Epithelial cell of esophagus (primary cell): Measurements from ENCODE around the gene NAB1.
A peak's percentile ranks its signal among the peaks of the same experiment; 100 is the strongest.

Experiments
- DNase-seq: peaks from one replicate; pipeline ENCODE4 v3.0.0; 2010; ENCODE audit warnings: low read depth
- H3K4me3 ChIP-seq: 2 replicates; pipeline ENCODE4 v1.5.1; 2011; ENCODE audit warnings: mild to moderate bottlenecking, low read length, control low read depth
- TF ChIP-seq, protein P1 (sequence below): IDR thresholded peaks from 2 replicates; pipeline ENCODE4 v1.5.1; 2011; ENCODE audit warnings: low read depth, mild to moderate bottlenecking, low read length, control low read depth, inconsistent platforms; ENCODE audit not compliant: insufficient read depth; ENCODE audit errors: missing control alignments

Gene NAB1

DNA sequence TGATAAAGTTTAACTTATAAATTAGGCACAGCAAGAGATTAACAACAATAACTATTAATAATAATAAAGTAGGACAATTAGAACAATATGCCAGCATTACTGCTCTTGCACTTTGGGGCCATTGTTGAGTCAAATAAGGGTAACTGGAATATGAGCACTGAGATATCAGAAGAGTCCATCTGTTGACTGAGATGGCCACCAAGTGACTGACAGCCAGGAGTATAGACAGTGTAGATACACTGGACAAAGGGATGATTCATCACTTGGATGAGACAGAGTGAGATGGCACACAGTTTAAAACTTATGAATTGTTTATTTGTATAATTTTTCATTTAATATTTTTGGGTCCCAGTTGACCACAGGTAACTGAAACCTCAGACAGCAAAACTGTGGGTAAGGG lies 20.0 kb downstream of the NAB1 start:
- H3K4me3 ChIP-seq, result no peak overlapping the region
- TF ChIP-seq, protein P1, sequence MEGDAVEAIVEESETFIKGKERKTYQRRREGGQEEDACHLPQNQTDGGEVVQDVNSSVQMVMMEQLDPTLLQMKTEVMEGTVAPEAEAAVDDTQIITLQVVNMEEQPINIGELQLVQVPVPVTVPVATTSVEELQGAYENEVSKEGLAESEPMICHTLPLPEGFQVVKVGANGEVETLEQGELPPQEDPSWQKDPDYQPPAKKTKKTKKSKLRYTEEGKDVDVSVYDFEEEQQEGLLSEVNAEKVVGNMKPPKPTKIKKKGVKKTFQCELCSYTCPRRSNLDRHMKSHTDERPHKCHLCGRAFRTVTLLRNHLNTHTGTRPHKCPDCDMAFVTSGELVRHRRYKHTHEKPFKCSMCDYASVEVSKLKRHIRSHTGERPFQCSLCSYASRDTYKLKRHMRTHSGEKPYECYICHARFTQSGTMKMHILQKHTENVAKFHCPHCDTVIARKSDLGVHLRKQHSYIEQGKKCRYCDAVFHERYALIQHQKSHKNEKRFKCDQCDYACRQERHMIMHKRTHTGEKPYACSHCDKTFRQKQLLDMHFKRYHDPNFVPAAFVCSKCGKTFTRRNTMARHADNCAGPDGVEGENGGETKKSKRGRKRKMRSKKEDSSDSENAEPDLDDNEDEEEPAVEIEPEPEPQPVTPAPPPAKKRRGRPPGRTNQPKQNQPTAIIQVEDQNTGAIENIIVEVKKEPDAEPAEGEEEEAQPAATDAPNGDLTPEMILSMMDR, result no peak
- peak; percentile 49 for DNase-seq

DNA sequence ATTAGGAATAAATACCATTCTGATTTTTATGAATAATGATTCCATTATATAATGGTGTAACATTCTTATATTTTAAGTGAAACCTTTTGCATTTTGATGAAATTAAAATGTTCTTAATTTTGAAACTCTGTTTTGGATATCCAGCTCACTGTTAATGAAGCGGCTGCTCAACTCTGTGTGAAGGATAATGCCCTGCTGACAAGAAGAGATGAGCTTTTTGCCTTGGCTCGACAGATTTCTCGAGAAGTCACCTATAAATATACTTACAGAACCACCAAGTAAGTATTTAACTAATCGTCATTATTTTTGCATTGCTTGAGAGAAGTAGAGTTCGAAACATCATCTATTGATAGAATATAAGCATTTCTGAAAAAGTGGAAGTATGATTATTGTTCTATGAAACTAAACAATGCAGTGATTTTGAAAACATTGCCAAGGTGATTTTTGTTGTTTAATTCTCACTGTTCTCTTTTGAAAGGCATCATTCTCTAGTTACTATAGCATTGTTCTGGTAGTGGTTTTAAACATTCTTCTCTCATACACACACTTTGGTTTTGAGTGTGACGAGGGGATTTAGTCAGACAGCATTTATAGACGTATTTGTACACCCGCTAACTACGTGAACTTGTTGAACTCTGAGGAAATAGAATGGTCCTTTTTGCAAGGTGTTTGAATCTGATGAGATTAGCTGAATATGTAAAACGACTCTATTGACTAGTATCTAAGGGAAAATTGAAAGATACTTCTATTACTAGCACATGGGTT lies 21.5 kb downstream of the NAB1 start:
- no peak for DNase-seq
- H3K4me3 ChIP-seq, result no peak overlapping the region
- TF ChIP-seq, protein P1, result no peak

DNA sequence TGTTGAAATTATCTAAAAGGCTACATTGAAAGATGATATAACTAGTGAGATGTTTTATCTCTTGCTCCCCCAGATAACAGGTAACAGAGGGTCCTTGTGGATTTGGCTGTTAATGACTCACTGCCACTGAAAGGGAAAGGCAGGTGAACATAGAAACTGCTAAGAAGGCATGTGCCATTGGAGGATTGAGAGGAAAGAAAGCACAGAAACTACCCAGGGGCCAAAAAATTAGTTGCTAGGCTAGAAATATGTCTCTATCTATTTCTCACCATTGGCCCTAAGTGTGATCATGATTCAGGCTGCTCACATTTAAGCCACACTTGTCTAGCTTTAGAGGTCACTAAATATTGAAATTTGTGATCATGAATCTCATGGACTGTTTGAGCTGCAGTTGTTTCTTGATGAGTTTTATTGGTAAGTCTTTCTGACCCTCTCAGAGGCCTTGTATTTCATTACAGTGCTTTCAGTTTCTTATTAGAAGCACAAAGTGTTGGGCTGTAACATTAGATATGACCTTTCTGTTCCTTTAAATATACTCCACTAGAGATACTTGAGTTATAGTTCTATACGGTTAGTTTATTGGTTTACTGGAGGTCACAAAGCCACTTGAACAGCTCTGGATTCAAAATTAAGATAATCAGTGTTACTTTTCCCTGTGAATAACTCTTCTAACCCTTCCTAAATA lies 26.2 kb downstream of the NAB1 start:
- no peak for DNase-seq
- TF ChIP-seq, protein P1, result no peak
- no peak overlapping the region for H3K4me3 ChIP-seq

DNA sequence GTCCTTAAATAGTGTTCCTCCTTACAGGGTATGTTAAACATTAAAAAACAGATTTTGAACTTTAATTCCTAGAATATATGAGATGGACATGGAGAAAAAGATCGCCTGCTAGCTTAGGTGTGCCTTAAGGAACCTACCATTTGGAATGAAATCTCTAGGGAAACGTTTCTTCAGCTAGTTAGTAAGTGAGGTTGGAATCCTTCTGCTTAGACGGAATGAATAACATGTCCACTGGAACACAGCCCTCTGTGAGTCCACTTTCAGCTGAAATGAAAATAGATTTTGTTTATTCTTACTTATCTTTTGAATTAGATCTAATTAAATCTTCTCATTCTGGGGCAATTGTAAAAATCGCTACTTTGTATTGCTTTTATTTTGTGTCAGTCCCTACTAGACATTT lies 28.4 kb downstream of the NAB1 start:
- no peak overlapping the region for H3K4me3 ChIP-seq
- TF ChIP-seq, protein P1, result no peak
- no peak for DNase-seq

DNA sequence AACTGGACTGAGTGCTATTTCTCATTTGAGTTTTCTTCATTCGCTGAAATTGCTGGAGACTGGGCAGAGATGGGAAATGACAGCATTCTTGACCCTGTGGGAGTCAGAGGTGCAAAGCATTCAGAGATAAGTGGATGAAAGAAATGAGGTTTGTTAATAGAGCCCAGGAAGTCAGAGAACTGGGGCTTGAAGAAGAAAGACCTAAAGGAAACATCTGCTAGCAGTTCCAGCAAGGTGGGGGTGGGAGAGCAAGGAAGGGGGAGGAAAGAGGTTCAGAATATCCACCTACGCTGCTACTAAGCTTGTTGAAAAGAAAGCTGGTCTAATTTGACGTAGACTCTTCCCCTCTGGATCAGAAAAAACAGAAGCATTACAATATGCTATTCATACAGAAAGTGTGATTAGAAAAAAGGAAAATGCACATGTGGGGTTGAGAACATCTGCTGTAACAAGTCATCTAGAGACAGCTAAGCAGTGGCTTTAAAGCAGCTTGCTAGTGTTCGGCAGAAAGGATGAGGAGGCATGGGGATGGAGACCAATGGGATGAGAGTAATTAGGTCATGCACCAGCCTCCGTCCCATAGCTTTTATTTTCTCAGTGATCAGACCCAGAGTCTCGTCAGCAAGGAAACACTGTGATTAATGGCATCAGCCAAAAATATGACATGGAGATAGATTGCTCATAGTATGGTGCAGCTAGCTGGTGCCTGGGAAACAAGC lies 29.7 kb downstream of the NAB1 start:
- DNase-seq, result peak; percentile 4
- H3K4me3 ChIP-seq, result no peak overlapping the region
- TF ChIP-seq, protein P1, result no peak

DNA sequence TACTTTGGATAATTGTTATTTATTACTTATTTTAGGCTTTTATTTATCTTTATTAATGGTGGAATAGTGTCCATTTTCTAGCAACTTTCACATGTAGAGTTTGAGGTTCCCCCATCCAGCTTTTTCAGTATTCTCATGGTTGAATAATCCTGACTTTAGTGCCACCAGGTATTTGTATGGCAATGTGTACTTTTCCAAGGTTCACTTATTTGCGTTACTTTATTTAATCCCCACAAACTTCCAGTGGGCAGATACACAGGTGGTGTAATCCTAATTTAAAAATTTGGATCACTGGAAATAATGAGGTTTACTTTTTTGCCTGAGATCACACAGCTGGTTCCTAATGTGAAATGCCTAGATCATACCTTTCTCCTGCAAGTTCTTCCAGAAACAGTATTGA lies 30.5 kb downstream of the NAB1 start:
- no peak for DNase-seq
- TF ChIP-seq, protein P1, result no peak
- H3K4me3 ChIP-seq, result no peak overlapping the region
